Esophagus mucosa (tissue), 1 donor: ENCODE measurements around the gene YRDC. TPM values are rescaled to one million over a fixed set of nuclear protein-coding genes. Genes with fewer than 3 reads are reported as not detected.

Experiments
- ATAC-seq: fragments of 200-7000 bp; cut with Tn5 transposase; one replicate; pipeline ENCODE4 v1.9.1; 2020
- total RNA-seq: library from RNA; stranded (reverse); gene quantifications from one replicate; pipeline ENCODE4 v1.2.4, GENCODE V29; 2023
- donor health status: DM: yes; HTN: yes; CAD: no.

The YRDC gene, protein sequence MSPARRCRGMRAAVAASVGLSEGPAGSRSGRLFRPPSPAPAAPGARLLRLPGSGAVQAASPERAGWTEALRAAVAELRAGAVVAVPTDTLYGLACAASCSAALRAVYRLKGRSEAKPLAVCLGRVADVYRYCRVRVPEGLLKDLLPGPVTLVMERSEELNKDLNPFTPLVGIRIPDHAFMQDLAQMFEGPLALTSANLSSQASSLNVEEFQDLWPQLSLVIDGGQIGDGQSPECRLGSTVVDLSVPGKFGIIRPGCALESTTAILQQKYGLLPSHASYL
- total RNA-seq, result 14.7 TPM

DNA sequence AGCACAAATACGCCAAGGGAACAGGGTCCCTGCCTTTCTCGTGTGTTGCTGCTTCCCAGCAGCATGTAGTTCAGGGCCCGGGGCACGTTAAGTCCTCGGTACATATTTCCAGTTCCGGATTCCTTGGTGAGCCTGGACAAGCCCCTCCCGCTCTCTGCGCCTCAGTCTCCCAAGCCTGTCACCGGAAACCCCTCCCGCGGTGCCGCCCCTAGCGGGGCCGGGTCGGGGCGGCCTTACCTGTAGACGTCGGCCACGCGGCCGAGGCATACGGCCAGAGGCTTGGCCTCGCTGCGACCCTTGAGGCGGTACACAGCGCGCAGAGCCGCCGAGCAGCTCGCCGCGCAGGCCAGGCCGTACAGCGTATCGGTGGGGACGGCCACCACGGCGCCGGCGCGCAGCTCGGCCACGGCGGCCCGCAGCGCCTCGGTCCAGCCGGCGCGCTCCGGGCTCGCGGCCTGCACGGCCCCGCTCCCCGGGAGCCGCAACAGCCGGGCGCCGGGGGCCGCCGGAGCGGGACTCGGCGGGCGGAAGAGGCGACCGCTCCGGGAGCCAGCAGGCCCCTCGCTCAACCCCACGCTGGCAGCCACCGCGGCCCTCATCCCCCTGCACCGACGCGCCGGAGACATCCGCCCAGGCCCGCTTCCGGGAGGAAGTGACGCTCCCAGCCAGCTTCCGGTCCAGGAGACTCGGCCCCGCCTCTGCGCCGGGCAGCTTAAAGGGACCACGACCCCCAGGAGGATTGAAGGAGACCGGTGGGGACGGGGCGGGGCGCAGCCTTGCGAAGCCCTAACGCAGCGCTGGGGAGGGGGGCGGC is at the start of gene YRDC, which contains the start of gene C1orf122:
Gene YRDC (minus strand): TSS at position 654 of the 814 bp plus-strand sequence. CDS start 28 bp downstream, at position 626.
Gene C1orf122 (plus strand): TSS at position 236 of the 814 bp plus-strand sequence. CDS start 615 bp downstream, outside the sequence.
- ATAC-seq, result peak; percentile 90

GRCh38 chr1:37854406-37854805 is 46.4 kb upstream of the YRDC start:
- no peak for ATAC-seq

DNA sequence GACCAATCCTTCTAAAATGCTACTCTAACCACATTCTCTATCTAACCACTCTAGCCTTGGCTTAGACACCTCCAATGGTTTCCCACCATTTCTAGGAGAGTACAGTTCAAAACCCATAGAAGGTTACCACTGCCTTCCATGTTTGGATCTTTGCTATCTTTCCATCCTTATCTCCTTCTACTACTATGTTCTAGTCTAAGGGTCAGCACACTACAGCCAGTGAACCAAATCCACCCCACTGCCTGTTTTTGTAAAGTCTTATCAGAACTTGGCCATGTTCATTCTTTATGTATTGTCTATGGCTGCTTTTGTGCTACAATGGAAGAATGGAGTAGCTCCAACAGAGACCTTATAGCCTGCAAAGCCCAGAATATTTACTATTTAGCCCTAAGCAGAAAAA is 45.1 kb upstream of the YRDC start:
- ATAC-seq, result no peak

- peak; percentile 18 for ATAC-seq
These were observed 43.8 kb upstream of the YRDC start for GRCh38 chr1:37851782-37852210.

DNA sequence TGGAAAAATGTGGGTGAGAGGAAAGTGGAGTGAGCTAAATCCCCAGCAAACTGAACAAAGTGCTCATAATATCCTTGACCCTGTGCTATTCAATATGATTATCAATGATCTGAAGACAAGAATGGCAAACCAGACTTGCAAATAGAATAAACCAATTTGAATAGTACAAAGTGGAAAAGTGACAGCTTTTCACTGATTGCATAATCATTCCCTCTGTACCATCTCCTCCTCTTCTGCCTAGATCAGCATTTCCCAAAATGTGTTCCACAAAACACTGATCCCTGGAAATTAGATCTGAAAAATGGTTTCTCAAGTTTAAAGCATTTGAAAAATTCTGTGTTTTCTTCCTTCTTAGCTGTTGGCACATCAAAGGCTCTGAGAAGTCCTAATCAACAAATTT is 43.3 kb upstream of the YRDC start:
- ATAC-seq, result no peak

- peak; percentile 75 for ATAC-seq
These were observed 42.4 kb upstream of the YRDC start for GRCh38 chr1:37850352-37850955.

DNA sequence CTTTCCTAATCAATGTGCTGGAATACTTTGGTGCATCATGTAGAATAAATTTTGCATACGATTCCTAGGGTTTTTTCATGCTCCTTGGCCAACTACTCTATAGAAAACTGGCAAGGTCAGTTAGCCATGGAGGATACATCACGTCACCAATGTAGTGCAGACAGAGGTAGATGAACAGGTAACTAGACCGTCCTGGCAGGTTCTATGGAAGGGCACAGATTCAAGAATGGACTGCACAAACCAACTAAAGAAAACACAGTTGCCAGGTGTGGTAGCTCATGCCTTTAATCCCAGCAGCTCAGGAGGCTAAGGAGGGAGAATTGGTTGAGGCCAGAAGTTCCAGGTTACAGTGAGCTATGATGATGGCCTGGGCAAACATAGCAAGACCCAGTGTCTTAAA is 41.5 kb upstream of the YRDC start:
- ATAC-seq, result peak; percentile 75

DNA sequence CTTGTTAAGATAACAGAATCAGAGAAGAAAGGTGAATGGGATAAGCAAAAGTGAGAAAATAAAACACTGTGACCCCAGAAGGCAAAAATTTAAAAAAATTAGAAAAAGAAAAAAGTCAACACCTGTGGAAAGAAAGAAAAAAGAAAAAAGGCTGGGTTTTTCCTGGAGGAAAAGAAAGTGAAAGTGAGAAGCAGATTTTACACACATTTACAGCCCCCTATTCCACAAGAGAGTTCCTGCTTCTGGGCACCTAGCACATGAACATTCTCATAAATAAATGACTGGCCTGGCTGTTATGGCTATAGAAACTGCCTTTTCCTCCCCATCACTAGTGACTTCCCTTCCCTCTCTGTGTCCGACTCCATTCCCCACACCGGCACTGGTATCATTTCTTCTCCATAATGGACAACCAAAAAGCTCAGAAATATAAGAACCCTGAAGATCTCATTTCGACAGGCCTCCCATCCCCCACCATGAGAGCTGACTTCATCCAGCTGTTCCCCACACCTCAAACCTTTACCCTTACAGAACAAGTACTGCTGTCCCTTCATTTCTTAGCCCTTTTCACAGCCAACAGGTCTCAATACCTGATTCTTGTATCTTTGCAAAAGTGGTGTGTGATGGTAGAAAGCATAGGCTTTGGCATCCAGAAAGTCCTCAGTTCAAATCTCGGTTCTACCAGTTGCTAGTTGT is 38.8 kb upstream of the YRDC start:
- no peak for ATAC-seq

DNA sequence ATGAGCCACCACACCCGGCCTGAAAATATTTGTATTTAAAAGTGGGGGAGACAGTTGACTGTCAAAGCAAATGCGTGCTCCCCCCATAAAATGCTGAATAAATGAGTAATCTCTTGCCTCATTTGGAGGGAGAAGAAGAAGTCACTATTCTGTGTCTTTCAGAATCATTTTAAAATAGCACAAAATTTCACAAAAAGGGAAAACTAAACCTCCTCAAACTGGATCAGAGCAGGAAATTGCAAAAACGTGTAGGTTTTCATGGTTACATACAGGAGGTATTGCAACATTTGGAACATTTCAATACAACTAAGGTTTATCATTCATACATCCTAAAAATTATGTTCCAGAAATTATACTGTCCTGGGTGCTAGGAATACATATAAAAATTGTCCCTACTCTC is 37.8 kb upstream of the YRDC start:
- ATAC-seq, result no peak

DNA sequence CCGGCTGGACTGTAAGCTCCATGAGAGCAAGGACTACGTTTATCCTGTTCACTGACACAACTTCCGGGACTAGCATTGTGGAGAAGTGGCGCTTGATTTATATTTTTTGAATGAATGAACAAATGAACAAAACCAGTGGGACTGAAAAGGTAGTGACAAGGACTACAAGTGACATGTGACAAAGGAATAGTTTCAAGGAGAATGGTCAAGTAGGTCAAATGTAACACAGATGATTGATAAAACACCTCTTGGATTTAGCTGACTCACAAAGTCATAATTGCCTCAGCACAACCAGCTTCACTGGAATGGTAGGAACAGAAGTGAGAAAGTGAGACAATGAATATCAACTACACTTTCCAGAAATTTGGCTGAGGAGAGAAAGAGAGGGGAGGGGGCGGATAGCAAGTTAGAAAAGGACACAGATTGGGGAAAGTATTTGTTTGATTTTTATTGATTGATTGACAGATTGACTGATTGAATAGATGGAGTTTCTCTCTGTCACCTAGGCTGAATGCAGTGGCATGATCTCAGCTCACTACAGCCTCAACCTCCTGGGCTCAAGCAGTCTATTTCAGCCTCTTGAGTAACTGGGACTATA is 37.1 kb upstream of the YRDC start:
- ATAC-seq, result no peak

DNA sequence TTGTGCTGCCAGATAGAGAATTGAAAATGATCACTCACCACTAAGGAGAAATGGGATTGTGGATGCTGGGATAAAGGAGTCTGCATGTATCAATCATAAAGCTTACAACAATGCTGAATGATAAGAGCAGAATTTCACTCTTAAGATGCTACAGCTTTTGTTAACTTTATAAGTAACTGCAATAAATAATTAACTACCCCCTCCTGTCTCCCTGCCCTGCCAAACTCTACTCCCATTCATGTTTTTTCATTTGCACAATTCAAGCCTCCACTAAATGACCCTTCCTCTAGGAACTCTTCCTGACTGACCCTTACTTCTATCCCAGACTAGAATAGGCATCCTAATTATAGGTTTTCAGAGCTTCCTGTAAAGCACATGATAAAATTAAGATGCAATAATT is 36.5 kb upstream of the YRDC start:
- ATAC-seq, result no peak

- ATAC-seq, result no peak
These were observed 33.6 kb upstream of the YRDC start for GRCh38 chr1:37841652-37842051.

GRCh38 chr1:37840711-37841110 is 32.7 kb upstream of the YRDC start:
- no peak for ATAC-seq

- no peak for ATAC-seq
These were observed 31.7 kb upstream of the YRDC start for GRCh38 chr1:37839676-37840075.

DNA sequence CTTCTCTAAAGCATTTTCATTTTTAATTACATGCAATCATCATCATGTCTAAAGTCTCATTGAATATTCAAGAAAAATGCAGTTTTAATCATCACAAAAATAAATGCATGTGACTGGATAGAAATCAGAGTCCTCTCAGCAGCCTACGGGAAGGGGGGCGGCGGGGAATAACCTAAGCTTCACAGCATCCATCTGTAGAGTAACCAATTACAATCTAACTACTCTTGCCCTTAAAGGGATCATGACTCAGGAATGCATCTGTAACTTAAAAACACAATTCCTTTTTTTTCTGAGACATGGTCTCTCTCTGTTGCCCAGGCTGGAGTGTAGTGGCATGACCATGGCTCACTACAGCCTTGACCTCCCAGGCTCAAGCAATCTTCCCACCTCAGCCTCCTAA is 28.8 kb upstream of the YRDC start:
- ATAC-seq, result no peak

DNA sequence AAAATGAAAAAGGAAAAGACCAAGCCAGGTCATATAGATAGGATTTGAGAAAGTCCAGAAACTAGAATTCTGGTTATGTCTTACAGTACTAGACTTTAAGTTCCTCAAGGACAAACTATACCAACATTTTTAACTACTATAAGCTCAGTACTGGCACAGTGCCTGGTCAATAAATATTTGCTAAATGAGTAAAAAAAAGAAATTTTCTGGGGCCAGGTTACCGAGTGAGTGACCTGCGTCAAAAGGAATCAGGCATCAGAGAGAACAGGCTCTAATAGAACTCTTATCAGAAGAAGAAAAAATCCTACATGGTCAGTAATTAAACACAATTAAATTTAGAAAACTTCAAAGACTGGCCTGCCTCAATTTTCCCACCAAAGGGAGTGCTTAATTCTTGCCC is 23.8 kb upstream of the YRDC start:
- no peak for ATAC-seq

DNA sequence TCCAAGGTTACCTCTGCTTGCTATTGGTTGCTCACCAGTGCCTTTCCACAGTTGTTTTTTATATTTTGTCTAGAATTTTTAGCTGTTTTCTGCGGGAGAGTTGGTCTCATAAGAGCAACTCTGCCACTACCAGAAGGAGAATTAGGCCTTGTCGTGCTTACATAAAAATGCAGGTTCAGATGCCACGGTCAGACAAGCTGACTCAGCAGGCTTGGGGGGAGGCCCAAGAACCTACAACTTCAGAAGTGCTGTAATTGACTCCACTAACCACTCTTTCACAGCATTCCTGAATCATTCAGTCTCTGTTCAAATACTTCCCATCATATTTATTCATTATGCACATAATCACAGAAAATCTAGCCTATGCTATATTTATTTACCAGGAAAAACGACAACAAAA is 23.1 kb upstream of the YRDC start:
- ATAC-seq, result no peak

GRCh38 chr1:37828410-37829074 is 20.5 kb upstream of the YRDC start:
- peak; percentile 84 for ATAC-seq

- ATAC-seq, result no peak
These were observed 17.5 kb upstream of the YRDC start for GRCh38 chr1:37825506-37825905.

DNA sequence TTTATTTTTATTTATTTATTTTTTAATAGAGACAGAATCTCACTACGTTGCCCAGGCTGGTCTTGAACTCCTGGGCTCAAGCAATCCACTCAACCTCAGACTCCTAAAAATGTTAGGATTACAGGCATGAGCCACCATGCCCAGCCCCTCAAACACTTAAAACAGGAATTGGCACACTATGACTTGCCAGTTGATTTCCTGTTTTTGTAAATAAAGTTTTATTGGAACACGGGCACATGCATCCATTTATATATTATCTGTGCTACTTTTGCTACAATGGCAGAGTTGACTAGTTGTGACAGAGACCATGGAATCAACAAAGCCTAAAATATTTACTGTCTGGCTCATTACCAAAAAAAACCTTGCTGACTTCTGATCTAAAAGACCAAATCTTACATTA is 16.0 kb upstream of the YRDC start:
- no peak for ATAC-seq

DNA sequence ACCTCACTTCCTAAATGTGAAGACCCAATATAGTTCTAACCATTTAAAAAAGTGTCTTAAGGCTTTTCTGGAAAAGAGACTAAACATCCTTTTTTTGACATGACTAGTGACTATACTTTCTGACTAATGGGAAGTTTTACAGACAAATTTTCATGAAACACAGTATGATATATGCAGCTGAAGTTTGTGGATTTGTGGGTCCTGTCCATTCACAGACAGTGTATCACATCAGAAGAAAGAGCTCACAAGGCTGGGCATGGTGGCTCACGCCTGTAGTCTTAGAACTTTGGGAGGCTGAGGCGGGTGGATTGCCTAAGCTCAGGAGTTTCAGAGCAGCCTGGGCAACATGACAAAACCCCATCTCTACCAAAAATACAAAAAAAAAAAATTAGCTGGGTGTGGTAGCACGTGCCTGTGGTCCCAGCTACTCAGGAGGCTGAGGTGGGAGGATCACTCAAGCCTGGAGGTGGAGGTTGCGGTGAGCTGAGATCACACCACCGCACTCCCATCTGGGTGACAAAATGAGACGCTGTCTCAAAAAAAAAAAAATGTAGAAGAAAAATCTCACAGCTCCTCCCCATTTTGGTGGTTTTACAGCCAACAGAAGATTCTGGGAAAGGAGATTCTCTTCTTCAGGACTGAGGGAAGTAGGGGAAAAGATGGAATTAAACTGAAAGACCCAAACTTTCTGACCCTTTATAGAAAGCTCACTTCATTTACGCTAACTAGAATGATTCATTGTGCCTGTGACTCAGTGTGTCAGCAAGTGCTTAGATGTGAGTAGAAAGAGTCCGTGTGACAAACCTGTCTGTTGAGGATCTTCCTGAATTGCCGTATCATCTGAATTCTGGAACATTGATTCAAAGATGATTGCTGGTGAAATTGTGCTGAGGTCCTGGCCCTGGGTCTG is 15.2 kb upstream of the YRDC start:
- ATAC-seq, result peak; percentile 53
